Lung (tissue), 12 donors: Measurements from ENCODE around the gene MRM2. TPM values are rescaled to one million over a fixed set of nuclear protein-coding genes. Genes with fewer than 3 reads are reported as not detected.

ENCODE experiments used
- ATAC-seq: fragments of 200-7000 bp; cut with Tn5 transposase; one replicate; pipeline ENCODE4 v1.9.1; 2020; ENCODE audit warnings: moderate number of reproducible peaks; ENCODE audit not compliant: insufficient read depth, low FRiP score
- DNase-seq, 3 donors: peaks; one replicate each; pipeline ENCODE4 v3.0.0-alpha.2; 2013 to 2017
- H3K27ac ChIP-seq, 2 donors: one replicate each; pipeline ENCODE4 v1.5.1; 2013; ENCODE audit warnings: mild to moderate bottlenecking in 2 of 2, moderate library complexity in 2 of 2, control low read depth in 1 of 2, inconsistent platforms in 1 of 2, low read depth in 1 of 2, low read length in 1 of 2
- H3K27me3 ChIP-seq, 3 donors: one replicate each; pipeline ENCODE4 v1.5.1; 2013; ENCODE audit warnings: low read length in 2 of 3; ENCODE audit not compliant: control insufficient read depth in 3 of 3, insufficient read depth in 3 of 3
- H3K36me3 ChIP-seq, 4 donors: one replicate each; pipeline ENCODE4 v1.5.1; 2013; ENCODE audit warnings: low read length in 4 of 4, mild to moderate bottlenecking in 1 of 4, moderate library complexity in 1 of 4; ENCODE audit not compliant: control insufficient read depth in 4 of 4, insufficient read depth in 4 of 4
- H3K4me1 ChIP-seq, 5 donors: one replicate each; pipeline ENCODE4 v1.5.1; 2013; ENCODE audit warnings: low read length in 5 of 5, mild to moderate bottlenecking in 2 of 5, moderate library complexity in 1 of 5; ENCODE audit not compliant: control insufficient read depth in 5 of 5, insufficient read depth in 5 of 5
- H3K4me3 ChIP-seq: one replicate; pipeline ENCODE4 v1.5.1; 2013; ENCODE audit warnings: mild to moderate bottlenecking, control low read depth, moderate library complexity
- H3K9ac ChIP-seq, 2 donors: one replicate each; pipeline ENCODE4 v1.5.1; 2013; ENCODE audit warnings: low read length in 2 of 2, control low read depth in 1 of 2; ENCODE audit not compliant: insufficient read depth in 1 of 2
- H3K9me3 ChIP-seq, 4 donors: one replicate each; pipeline ENCODE4 v1.5.1; 2013; ENCODE audit warnings: low read length in 3 of 4, mild to moderate bottlenecking in 1 of 4, moderate library complexity in 1 of 4; ENCODE audit not compliant: control insufficient read depth in 4 of 4, insufficient read depth in 3 of 4
- WGBS, 2 donors: extraction: QIAGEN DNeasy Blood & Tissue Kit; methylation state at CpG; one replicate each; pipeline ENCODE4 v1.1.7; 2013; 5-methylcytosine and 5-hydroxymethylcytosine counted together
- polyA plus RNA-seq, 2 donors: library from polyadenylated mRNA; stranded (reverse); fragments of 200-250 nt; gene quantifications; one replicate each; pipeline ENCODE4 v1.2.1, GENCODE V29; 2013
- total RNA-seq, 2 donors: library from RNA; depleted of rRNA in 1 of 2; stranded (reverse); fragments of >200 nt in 1 of 2; gene quantifications; one replicate each; pipeline ENCODE4 v1.2.1, GENCODE V29; 2014 to 2021
- TF ChIP-seq, protein P1 (sequence below): IDR thresholded peaks from 2 replicates; pipeline ENCODE4 v1.5.1; 2012; ENCODE audit warnings: mild to moderate bottlenecking; ENCODE audit errors: control extremely low read depth, extremely low read depth
- donor health status: control.
- donor health status: control.
- donor health status: Bipolar disorder and iron deficiency.
- donor health status: healthy.
- donor health status: DM: yes; HTN: yes; CAD: no.

MRM2 gene
- total and polyA plus RNA-seq, 4 donors = 18.7 to 25.5 (median 23.1) TPM

DNA sequence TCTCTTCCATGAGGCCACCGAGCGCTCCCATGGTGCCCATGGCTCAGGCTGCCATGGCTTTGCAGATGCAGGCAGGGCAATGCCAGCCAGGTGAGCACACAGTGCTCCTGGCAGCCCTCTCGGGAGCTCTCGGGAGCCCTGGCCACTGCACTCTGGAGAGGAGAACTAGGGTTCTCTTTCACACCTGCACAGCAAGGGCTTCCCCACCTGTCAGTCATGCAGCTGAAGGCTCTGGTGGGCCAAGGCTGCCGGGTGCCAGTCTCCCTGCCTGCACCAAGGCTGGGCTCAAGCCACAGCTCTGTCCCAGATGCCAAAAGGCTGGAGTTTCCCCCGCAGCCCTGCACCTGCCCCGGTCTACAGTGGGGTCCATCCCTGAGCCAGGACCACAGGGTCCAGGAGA lies 32.7 kb upstream of the MRM2 start:
- TF ChIP-seq, protein P1, sequence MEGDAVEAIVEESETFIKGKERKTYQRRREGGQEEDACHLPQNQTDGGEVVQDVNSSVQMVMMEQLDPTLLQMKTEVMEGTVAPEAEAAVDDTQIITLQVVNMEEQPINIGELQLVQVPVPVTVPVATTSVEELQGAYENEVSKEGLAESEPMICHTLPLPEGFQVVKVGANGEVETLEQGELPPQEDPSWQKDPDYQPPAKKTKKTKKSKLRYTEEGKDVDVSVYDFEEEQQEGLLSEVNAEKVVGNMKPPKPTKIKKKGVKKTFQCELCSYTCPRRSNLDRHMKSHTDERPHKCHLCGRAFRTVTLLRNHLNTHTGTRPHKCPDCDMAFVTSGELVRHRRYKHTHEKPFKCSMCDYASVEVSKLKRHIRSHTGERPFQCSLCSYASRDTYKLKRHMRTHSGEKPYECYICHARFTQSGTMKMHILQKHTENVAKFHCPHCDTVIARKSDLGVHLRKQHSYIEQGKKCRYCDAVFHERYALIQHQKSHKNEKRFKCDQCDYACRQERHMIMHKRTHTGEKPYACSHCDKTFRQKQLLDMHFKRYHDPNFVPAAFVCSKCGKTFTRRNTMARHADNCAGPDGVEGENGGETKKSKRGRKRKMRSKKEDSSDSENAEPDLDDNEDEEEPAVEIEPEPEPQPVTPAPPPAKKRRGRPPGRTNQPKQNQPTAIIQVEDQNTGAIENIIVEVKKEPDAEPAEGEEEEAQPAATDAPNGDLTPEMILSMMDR = no peak
- DNase-seq (no peak), ATAC-seq (no peak)
- peaks cover 0 to 6% (median 3%) of the 10 kb centered on the region in 5 donors for H3K4me1 ChIP-seq
- H3K4me3 ChIP-seq = no peak overlapping the region
- WGBS, 2 donors = 91 to 96% methylated on average over 7 of the region's 7 CpGs
- H3K36me3 ChIP-seq = peaks cover 0 to 32% (median 12%) of the 10 kb centered on the region in 4 donors
- no peak overlapping the region for H3K27ac ChIP-seq
- H3K9ac ChIP-seq = no peak overlapping the region
- no peaks in the 10 kb centered on the region for H3K27me3 ChIP-seq
- no peaks in the 10 kb centered on the region for H3K9me3 ChIP-seq

GRCh38 chr7:2273866-2274265 lies 31.9 kb upstream of the MRM2 start:
- DNase-seq = no peak

GRCh38 chr7:2272031-2272430 lies 30.0 kb upstream of the MRM2 start:
- TF ChIP-seq, protein P1 = no peak
- no peak for ATAC-seq
- 89 to 92% methylated on average over 9 of the region's 9 CpGs for WGBS, 2 donors

More at GRCh38 chr7:2273866-2274265, 31.9 kb upstream of the MRM2 start:
- Histone ChIP-seq H3K9ac (no peak overlapping the region), H3K27ac (no peak overlapping the region), H3K4me3 (no peak overlapping the region), H3K9me3 (no peaks in the 10 kb centered on the region), H3K36me3 (peaks cover 0 to 32% (median 12%) of the 10 kb centered on the region in 4 donors), H3K27me3 (no peaks in the 10 kb centered on the region), H3K4me1 (no peaks in the 10 kb centered on the region)
- ATAC-seq = no peak
- 94 to 98% methylated on average over 20 of the region's 20 CpGs for WGBS, 2 donors
- TF ChIP-seq, protein P1 = no peak

More at GRCh38 chr7:2272031-2272430, 30.0 kb upstream of the MRM2 start:
- no peak overlapping the region for H3K4me3 ChIP-seq
- DNase-seq = no peak
- H3K4me1 ChIP-seq = no peaks in the 10 kb centered on the region
- H3K9ac ChIP-seq = no peak overlapping the region
- H3K36me3 ChIP-seq = peaks cover 0 to 30% (median 9%) of the 10 kb centered on the region in 4 donors
- H3K27me3 ChIP-seq = no peaks in the 10 kb centered on the region
- H3K9me3 ChIP-seq = no peaks in the 10 kb centered on the region
- no peak overlapping the region for H3K27ac ChIP-seq
